KBM-7 (cell line): Measurements from ENCODE around the gene IL31.

Experiments used
- DNase-seq: peaks from one replicate; pipeline ENCODE4 v3.0.0-alpha.2; 2015
- in situ Hi-C: fragments of 300-500 bp; cut with MboI; formaldehyde crosslinking; loops from 2 replicates; pipeline ENCODE4 v1.14.3; 2020; ENCODE audit warnings: low sequenced_read_pairs, low pct_unique_long_range_greater_than_20kb, mixed read lengths

IL31 gene

GRCh38 chr12:122161682-122162081 is 12.3 kb downstream of the IL31 start:
- DNase-seq, result peak; percentile 21
- in situ Hi-C loops, result no loop called here

DNA sequence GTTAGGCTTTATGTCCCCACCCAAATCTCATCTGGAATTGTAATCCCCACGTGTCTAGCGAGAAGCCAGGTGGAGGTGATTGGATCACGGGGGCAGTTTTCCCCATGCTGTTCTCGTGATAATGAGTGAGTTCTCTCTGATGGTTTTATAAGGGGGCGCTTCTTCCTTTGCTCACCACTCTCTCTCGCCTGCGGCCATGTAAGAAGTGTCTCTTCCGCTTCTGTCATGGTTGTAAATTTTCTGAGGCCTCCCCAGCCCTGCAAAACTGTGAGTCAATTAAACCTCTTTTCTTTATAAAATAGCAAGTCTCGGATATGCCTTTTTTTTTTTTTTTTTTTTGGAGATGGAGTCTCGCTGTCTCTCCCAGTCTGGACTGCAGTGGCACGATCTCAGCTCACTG is 13.3 kb downstream of the IL31 start:
- in situ Hi-C loops, result no loop called here
- DNase-seq, result no peak

DNA sequence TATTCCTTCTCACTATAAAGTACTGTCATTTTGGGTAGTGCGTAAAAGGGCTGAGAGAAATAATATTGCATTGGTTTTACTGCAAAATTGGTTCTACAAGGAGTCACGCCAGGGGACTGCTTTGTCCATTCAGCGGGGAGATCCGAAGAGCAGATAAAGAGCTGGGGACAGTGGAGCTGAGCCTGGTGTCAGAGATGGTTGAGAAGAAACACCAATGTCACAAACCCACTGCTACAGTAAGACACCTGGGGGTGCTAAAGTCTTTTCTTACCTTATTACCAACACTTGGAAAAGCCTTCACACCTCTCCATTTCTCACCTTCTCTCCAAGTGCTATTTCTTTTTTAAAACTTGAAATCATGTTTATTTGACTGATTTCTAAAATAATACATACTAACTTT is 14.1 kb downstream of the IL31 start:
- peak; percentile 21 for DNase-seq
- in situ Hi-C loops, result no loop called here

- in situ Hi-C loops, result no loop called here
Measured at GRCh38 chr12:122158700-122159285, 15.2 kb downstream of the IL31 start.

DNA sequence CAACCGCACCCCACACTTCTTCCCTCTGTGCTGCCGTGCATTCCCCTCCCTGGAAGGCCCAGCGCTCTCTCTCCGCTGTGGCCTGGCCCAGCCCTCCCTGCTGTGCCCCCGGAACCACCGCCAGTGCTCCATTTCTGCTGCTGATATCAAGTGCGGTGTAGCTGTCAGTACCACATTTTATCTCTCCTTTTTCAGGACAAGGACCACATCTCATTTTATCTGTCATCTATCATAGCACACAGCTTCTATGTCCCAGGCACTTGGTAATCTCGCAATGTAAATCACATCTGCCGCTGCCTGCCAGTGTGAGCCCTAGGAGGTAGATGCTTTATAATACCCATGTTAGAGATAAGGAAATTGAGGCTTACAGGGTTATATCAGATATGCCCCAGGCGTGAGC is 18.3 kb downstream of the IL31 start:
- DNase-seq, result peak; percentile 30
- in situ Hi-C loops, result no loop called here

More at GRCh38 chr12:122158700-122159285, 15.2 kb downstream of the IL31 start:
- no peak for DNase-seq

DNA sequence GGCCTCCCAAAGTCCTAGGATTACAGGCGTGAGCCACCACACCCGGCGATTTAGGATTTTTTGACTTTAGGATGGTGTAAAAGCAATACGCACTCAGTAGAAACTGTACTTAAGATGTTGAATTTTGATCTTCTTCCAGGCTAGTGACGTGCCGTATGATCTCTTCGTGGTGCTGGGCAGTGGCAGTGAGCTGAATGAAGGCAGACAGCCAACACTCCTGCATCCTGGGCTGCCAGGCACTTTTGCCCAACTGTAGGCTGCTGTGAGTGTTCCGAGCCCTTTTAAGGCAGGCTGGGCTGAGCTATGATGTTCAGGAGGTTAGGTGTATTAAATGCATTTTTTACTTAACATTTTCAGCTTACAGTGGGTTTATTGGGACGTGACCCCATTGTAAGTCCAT is 21.3 kb downstream of the IL31 start:
- DNase-seq, result no peak
- in situ Hi-C loops, result no loop called here

DNA sequence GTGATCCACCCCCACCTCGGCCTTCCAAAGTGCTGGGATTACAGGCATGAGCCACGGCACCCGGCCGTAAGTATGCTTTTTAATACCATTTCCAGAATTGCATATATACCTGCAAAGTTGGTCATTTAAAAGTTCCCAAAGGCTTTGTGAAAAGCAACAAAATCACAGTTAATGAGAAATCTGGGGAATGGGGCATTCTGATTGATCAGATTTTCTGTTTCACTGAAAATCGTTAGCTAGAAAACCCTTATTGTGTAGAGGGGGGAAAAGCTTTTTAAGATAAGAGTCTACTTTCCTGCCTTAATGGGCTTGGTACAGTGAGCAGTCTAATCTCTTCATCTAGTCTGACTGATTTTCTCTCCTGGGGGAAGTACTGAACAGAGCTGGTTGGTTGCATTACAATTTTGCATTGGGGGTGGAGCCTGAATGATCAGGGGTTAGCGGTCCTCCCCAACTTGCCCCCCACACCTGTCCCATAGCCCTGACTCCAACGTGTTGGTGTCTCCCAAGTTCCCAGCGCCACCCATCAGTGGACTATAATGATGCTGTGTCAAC is 23.8 kb downstream of the IL31 start:
- in situ Hi-C loops, result no loop called here
- DNase-seq, result no peak

- in situ Hi-C loops, result no loop called here
- no peak for DNase-seq
Measured at GRCh38 chr12:122148657-122149056, 25.4 kb downstream of the IL31 start.

DNA sequence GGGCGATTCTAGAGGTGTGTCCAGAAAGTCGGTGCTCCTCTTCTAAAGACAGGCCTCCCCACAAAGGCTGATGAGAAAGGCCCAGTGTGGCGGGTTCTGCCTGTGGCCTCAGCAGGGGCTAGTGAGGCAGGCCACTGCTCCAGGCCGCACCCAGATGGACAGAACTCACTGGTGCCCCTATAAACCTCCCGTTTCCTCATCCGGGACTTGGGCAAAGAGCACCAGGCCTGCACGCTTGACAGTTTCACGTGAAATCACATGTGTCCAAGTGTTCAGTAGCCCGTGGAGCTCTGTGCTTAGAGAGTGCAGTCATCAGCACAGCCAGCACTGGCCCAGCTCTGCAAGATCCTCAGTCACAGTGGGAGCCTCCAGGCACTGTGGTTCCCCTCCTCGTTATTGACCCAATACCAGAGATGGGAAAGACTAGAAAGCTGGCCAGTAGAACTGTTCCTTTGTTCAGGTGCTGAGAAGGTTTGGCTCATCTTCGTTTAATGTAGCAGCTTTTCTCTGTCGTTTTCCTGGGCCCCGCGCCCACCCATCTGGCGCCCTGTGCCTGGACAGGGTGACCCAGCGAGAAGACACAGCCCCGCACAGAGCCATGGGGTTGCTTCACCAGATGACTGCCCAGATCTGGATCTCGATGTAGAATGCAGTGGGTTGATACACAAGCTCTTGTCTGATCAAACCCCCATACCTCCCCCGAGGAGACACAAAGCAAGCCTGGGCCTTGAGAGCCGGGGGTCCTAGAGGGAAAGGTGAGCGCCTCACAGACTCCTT is 26.3 kb downstream of the IL31 start:
- no peak for DNase-seq
- in situ Hi-C loops, result no loop called here

- in situ Hi-C loops, result no loop called here
- DNase-seq, result no peak
Measured at GRCh38 chr12:122145505-122146330, 28.3 kb downstream of the IL31 start.

GRCh38 chr12:122144885-122145284 is 29.1 kb downstream of the IL31 start:
- in situ Hi-C loops, result no loop called here
- no peak for DNase-seq

DNA sequence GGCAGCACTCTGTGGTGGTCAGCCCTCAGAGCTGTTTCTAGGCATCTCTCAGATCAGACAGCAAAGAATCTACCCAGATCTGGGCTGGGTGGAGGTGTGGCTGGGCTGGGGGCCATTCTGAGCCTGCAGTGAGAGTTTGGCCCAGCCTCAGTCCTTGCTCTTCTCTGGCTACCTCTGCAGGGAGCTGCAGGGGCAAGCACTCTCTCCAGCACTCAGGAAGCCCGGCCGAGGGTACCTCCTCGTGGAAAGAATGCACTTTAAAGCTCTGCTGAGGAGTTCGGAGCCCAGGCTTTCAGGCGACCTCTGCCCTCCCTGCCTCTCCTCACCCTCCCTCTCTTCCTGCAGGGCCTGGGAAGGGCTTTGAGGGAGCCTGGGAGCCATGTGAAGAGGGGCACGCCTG is 31.2 kb downstream of the IL31 start:
- in situ Hi-C loops, result no loop called here
- DNase-seq, result no peak

- DNase-seq, result no peak
- in situ Hi-C loops, result no loop called here
Measured at GRCh38 chr12:122141911-122142725, 31.9 kb downstream of the IL31 start.

GRCh38 chr12:122140467-122141257 is 33.4 kb downstream of the IL31 start:
- in situ Hi-C loops, result no loop called here
- no peak for DNase-seq

DNA sequence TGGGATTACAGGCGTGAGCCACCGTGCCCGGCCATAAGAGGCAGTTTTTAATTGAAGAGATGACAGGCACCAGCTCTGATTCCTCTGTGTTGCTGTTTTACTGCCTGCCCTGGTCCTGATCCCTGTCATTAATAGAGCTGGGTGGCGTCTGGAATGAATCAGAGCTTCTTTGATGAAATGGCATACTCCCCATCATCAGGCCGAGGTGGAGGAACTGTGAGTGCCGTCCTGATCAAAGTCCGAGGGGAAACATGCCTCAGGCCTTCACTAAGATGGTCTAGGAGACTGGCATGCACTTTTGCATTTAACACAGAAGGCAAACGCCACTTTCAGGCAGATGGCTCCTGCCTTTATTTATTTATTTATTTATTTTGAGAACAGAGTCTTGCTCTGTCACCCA is 34.1 kb downstream of the IL31 start:
- DNase-seq, result no peak
- in situ Hi-C loops, result no loop called here

DNA sequence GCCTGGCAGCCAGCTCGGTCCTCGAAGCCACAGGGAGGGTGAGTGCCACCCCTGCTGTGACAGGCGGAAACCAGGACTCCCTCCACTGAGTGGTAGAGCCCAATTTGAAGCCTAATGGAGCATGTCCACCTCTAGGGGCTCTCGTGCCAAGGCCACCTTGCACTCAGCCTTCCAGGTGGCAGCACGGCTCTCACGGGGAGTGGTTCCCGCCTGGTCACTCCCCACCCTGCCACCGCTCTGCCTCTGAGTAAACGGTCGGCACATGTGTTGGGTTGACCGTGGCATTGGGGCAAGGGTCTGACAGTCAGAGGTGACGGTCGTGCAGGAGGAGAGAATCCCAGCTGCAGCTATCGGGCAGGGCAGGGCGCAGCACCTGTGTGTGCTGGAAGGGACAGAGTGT is 34.8 kb downstream of the IL31 start:
- no peak for DNase-seq
- in situ Hi-C loops, result no loop called here

- DNase-seq, result no peak
- in situ Hi-C loops, result no loop called here
Measured at GRCh38 chr12:122138616-122139015, 35.4 kb downstream of the IL31 start.

- in situ Hi-C loops, result no loop called here
Measured at GRCh38 chr12:122138181-122138580, 35.8 kb downstream of the IL31 start.

More at GRCh38 chr12:122138181-122138580, 35.8 kb downstream of the IL31 start:
- no peak for DNase-seq
